Suppressor macrophage treated with lipopolysaccharide for 4 hours (primary cell): ENCODE data around the gene NUB1.

Source experiments
- DNase-seq: peaks from one replicate; pipeline ENCODE4 v3.0.0-alpha.2; 2020

Gene NUB1

GRCh38 chr7:151392002-151392401 is 50.4 kb downstream of the NUB1 start:
- no peak for DNase-seq

- no peak for DNase-seq
These were observed 50.8 kb downstream of the NUB1 start for GRCh38 chr7:151392426-151392825.

- peak; percentile 15 for DNase-seq
These were observed 51.7 kb downstream of the NUB1 start for GRCh38 chr7:151393031-151393977.

GRCh38 chr7:151394076-151395035 is 52.7 kb downstream of the NUB1 start:
- no peak for DNase-seq

- DNase-seq = no peak
These were observed 53.4 kb downstream of the NUB1 start for GRCh38 chr7:151395036-151395367.

- DNase-seq = no peak
These were observed 54.8 kb downstream of the NUB1 start for GRCh38 chr7:151396328-151396970.

GRCh38 chr7:151397026-151397425 is 55.4 kb downstream of the NUB1 start:
- DNase-seq = no peak

- no peak for DNase-seq
These were observed 57.1 kb downstream of the NUB1 start for GRCh38 chr7:151398446-151399304.

GRCh38 chr7:151399305-151399601 is 57.6 kb downstream of the NUB1 start:
- no peak for DNase-seq

GRCh38 chr7:151399906-151400305 is 58.3 kb downstream of the NUB1 start:
- no peak for DNase-seq

- no peak for DNase-seq
These were observed 59.2 kb downstream of the NUB1 start for GRCh38 chr7:151400626-151401315.

- no peak for DNase-seq
These were observed 60.6 kb downstream of the NUB1 start for GRCh38 chr7:151402029-151402835.

GRCh38 chr7:151403764-151404163 is 62.2 kb downstream of the NUB1 start:
- no peak for DNase-seq

GRCh38 chr7:151404216-151405011 is 62.8 kb downstream of the NUB1 start:
- DNase-seq = peak; percentile 70

- DNase-seq = no peak
These were observed 63.4 kb downstream of the NUB1 start for GRCh38 chr7:151405056-151405455.

- DNase-seq = no peak
These were observed 64.0 kb downstream of the NUB1 start for GRCh38 chr7:151405588-151405987.

- no peak for DNase-seq
These were observed 64.7 kb downstream of the NUB1 start for GRCh38 chr7:151406051-151406875.

- DNase-seq = no peak
These were observed 65.4 kb downstream of the NUB1 start for GRCh38 chr7:151406886-151407583.

- no peak for DNase-seq
These were observed 66.9 kb downstream of the NUB1 start for GRCh38 chr7:151408498-151408838.
